Psoas muscle (tissue), 8 donors: ENCODE results near the gene BBS7. TPM values are rescaled to one million over a fixed set of nuclear protein-coding genes. Genes with fewer than 3 reads are reported as not detected.

ENCODE experiments used
- ATAC-seq, 4 donors: fragments of 200-7000 bp; cut with Tn5 transposase; one replicate each; pipeline ENCODE4 v1.9.1; 2020; ENCODE audit warnings: moderate library complexity in 3 of 4, mild to moderate bottlenecking in 2 of 4
- DNase-seq, 2 donors: peaks; one replicate each; pipeline ENCODE4 v3.0.0-alpha.2; 2020
- H3K27ac ChIP-seq: fragments of 200-600 bp; one replicate; pipeline ENCODE4 v1.8.0; 2022
- H3K27me3 ChIP-seq, 3 donors: fragments of 200-600 bp in 1 of 3; one replicate each; pipeline versions ENCODE4 v1.6.1 to v1.8.0; 2013 to 2022; ENCODE audit warnings: low read length in 2 of 3, mild to moderate bottlenecking in 2 of 3, moderate library complexity in 1 of 3; ENCODE audit not compliant: insufficient read depth in 3 of 3
- H3K36me3 ChIP-seq, 2 donors: fragments of 200-600 bp in 1 of 2; one replicate each; pipeline versions ENCODE4 v1.6.1 to v1.8.0; 2013 to 2022; ENCODE audit warnings: low read depth in 1 of 2, mild to moderate bottlenecking in 1 of 2, moderate library complexity in 1 of 2; ENCODE audit not compliant: insufficient read depth in 1 of 2
- H3K4me1 ChIP-seq: fragments of 200-600 bp; one replicate; pipeline ENCODE4 v1.8.0; 2022
- H3K4me3 ChIP-seq: fragments of 200-600 bp; one replicate; pipeline ENCODE4 v1.8.0; 2022; ENCODE audit warnings: mild to moderate bottlenecking
- H3K9me3 ChIP-seq: fragments of 200-600 bp; one replicate; pipeline ENCODE4 v1.8.0; 2022
- CTCF ChIP-seq: fragments of 200-600 bp; IDR thresholded peaks from one replicate; pipeline ENCODE4 v1.8.0; 2022; ENCODE audit warnings: antibody characterized with exemption
- WGBS, 3 donors: extraction: QIAGEN DNeasy Blood & Tissue Kit; methylation state at CpG; one replicate each; pipeline versions ENCODE4 v1.1.6 to v1.1.7; 2013; 5-methylcytosine and 5-hydroxymethylcytosine counted together
- intact Hi-C, 2 donors: fragments of 100-400 bp; cut with DNase I; formaldehyde crosslinking; loops; one replicate each; pipeline versions ENCODE4 v1.11.0 to v1.14.2; 2022
- polyA plus RNA-seq, 3 donors: library from polyadenylated mRNA; stranded (reverse); fragments of 200-250 nt; gene quantifications; one replicate each; pipeline ENCODE4 v1.2.3, GENCODE V29; 2013
- total RNA-seq, 4 donors: library from RNA; stranded (reverse); fragmentation: NEBNext Ultra II Directional in 2 of 4; extraction: Animal tissue kit (Norgen Biotek cat#: 25700) in 2 of 4; gene quantifications; one replicate each; pipeline versions ENCODE4 v1.2.1 to v1.2.4, GENCODE V29; 2021 to 2023
- donor health status: healthy with polysubstance abuse.
- donor health status: DM: no; HTN: no; CAD: no; lungs with moderate emphysema.
- donor health status: Bipolar disorder and iron deficiency.
- donor health status: healthy.
- donor health status: DM: yes; HTN: yes; CAD: no.
- donor health status: DM: no; HTN: no; CAD: no.
- donor health status: DM: no; HTN: no; CAD: no.
- donor health status: DM: yes; HTN: yes; CAD: no.

The BBS7 gene
- total and polyA plus RNA-seq, 7 donors = 4.0 to 10.3 (median 5.3) TPM

GRCh38 chr4:121861426-121861825 lies 8.8 kb downstream of the BBS7 start:
- DNase-seq (no peak), ATAC-seq (no peak)
- Histone ChIP-seq H3K27me3 (no peaks in the 10 kb centered on the region), H3K27ac (no peak overlapping the region), H3K9me3 (no peaks in the 10 kb centered on the region), H3K4me1 (no peaks in the 10 kb centered on the region), H3K4me3 (no peak overlapping the region), H3K36me3 (peaks cover 0 to 55% of the 10 kb centered on the region in 2 donors)
- intact Hi-C loops = no loop called here
- TF ChIP-seq CTCF = no peak
- WGBS, 3 donors = 90 to 97% (median 93%) methylated on average over 2 of the region's 2 CpGs

DNA sequence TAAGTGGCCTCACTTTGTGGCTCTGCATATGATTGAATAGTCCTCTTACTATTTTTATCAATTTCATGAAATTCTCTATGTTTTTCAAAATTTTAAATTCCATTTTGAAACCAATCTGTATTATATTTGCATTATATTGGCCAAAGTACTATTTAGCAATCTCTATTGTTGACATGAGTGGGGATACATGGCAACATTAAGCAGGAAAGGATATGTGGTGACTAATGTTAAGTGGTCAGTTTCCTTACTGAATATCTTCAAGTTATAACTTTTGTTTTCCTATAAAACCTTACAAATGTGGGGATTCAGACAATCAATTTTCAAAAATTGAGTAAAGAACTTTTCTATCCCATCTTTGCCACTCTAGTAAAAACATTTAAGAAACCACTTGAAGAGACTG lies 10.2 kb downstream of the BBS7 start:
- Histone ChIP-seq H3K27me3 (no peaks in the 10 kb centered on the region), H3K36me3 (peaks cover 0 to 56% of the 10 kb centered on the region in 2 donors)
- no peak for ATAC-seq

GRCh38 chr4:121851354-121851753 lies 18.9 kb downstream of the BBS7 start:
- no peaks in the 10 kb centered on the region for H3K9me3 ChIP-seq
- no peak for DNase-seq
- ATAC-seq = no peak
- no peaks in the 10 kb centered on the region for H3K4me1 ChIP-seq
- peaks cover 0 to 51% of the 10 kb centered on the region in 2 donors for H3K36me3 ChIP-seq
- TF ChIP-seq CTCF = no peak
- intact Hi-C loops = no loop called here
- 86 to 92% (median 92%) methylated on average over 1 of the region's 1 CpG for WGBS, 3 donors
- H3K4me3 ChIP-seq = no peak overlapping the region
- no peak overlapping the region for H3K27ac ChIP-seq
- no peaks in the 10 kb centered on the region for H3K27me3 ChIP-seq

More for the DNA sequence above, 10.2 kb downstream of the BBS7 start:
- Histone ChIP-seq H3K27ac (no peak overlapping the region), H3K9me3 (no peaks in the 10 kb centered on the region), H3K4me3 (no peak overlapping the region), H3K4me1 (no peaks in the 10 kb centered on the region)
- DNase-seq = no peak
- TF ChIP-seq CTCF = no peak
- intact Hi-C loops = no loop called here

DNA sequence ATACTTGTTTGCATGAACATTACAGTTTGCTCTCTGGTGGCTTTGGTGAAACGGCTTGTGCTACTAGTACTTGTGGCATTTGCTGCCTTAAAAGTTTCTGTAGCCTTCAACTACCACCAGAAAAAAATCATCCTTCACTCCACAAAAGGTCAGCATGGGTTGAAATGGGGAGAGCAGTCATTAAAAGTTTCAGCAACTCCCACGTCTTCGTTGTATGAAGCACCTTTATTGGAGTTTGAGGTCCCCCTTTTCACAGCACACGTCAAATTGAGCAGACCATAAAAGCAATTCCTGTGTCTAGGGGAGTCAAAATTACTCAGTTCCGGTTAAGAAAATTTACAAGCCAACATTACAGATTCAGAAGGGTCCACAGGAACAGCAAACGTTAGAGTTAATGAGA lies 23.6 kb downstream of the BBS7 start:
- 59 to 65% (median 63%) methylated on average over 6 of the region's 6 CpGs for WGBS, 3 donors
- Histone ChIP-seq H3K4me1 (no peaks in the 10 kb centered on the region), H3K27ac (no peak overlapping the region), H3K9me3 (no peaks in the 10 kb centered on the region), H3K4me3 (no peak overlapping the region), H3K36me3 (peaks cover 6 to 72% of the 10 kb centered on the region in 2 donors), H3K27me3 (no peaks in the 10 kb centered on the region)
- ATAC-seq (no peak), DNase-seq (no peak)
- no peak for TF ChIP-seq CTCF
- intact Hi-C loops = no loop called here

GRCh38 chr4:121842862-121843261 lies 27.4 kb downstream of the BBS7 start:
- Histone ChIP-seq H3K27ac (no peak overlapping the region), H3K4me1 (no peaks in the 10 kb centered on the region), H3K27me3 (no peaks in the 10 kb centered on the region), H3K9me3 (no peaks in the 10 kb centered on the region), H3K36me3 (peaks cover 6 to 86% of the 10 kb centered on the region in 2 donors), H3K4me3 (no peak overlapping the region)
- no peak for TF ChIP-seq CTCF
- WGBS, 3 donors = 74 to 83% (median 81%) methylated on average over 4 of the region's 4 CpGs
- DNase-seq (no peak), ATAC-seq (no peak)
- intact Hi-C loops = no loop called here
